Testis (tissue), 3 donors: ENCODE data around the gene GUK1. TPM values are rescaled to one million over a fixed set of nuclear protein-coding genes. Genes with fewer than 3 reads are reported as not detected.

ENCODE experiments used
- DNase-seq: peaks from one replicate; pipeline ENCODE4 v3.0.0-alpha.2; 2019
- H3K27ac ChIP-seq, 2 donors: fragments of 200-600 bp; sonication (generic); one replicate each; pipeline ENCODE4 v1.5.1; 2019
- H3K27me3 ChIP-seq: fragments of 200-600 bp; sonication (generic); one replicate; pipeline ENCODE4 v1.5.1; 2019
- H3K36me3 ChIP-seq: fragments of 200-600 bp; sonication (generic); one replicate; pipeline ENCODE4 v1.5.1; 2017; ENCODE audit warnings: low read depth; ENCODE audit errors: missing control alignments
- H3K4me1 ChIP-seq: fragments of 200-600 bp; sonication (generic); one replicate; pipeline ENCODE4 v1.5.1; 2019
- H3K4me3 ChIP-seq, 2 donors: fragments of 200-600 bp; sonication (generic); one replicate each; pipeline ENCODE4 v1.5.1; 2017 to 2019
- H3K9me3 ChIP-seq: fragments of 200-600 bp; sonication (generic); one replicate; pipeline ENCODE4 v1.5.1; 2017
- CTCF ChIP-seq, 3 experiments: fragments of 450-650 bp in 2 of 3; fragments of 200-600 bp in 1 of 3; sonication (generic) in 1 of 3; IDR thresholded peaks; one replicate each; pipeline ENCODE4 v1.5.1; 2016 to 2019; ENCODE audit warnings: antibody characterized with exemption in 3 of 3, mild to moderate bottlenecking in 2 of 3, moderate library complexity in 1 of 3
- POLR2A ChIP-seq: fragments of 450-650 bp; IDR thresholded peaks from one replicate; pipeline ENCODE4 v1.6.1; 2017; ENCODE audit warnings: antibody characterized with exemption, mild to moderate bottlenecking, moderate library complexity
- WGBS, 2 donors: methylation state at CpG; one replicate each; pipeline ENCODE4 v1.1.5; 2018; 5-methylcytosine and 5-hydroxymethylcytosine counted together
- intact Hi-C: fragments of 100-400 bp; cut with DNase I; formaldehyde crosslinking; loops from one replicate; pipeline ENCODE4 v1.15.1; 2023; ENCODE audit warnings: low total_unique reads
- polyA plus RNA-seq: library from polyadenylated mRNA; stranded (reverse); fragments of 350-450 nt; fragmentation: Illumina TruSeq; extraction: RNeasy Lipid Tissue Mini Kit (QIAGEN cat#74804); gene quantifications from one replicate; pipeline ENCODE4 v1.2.3, GENCODE V29; 2014; ENCODE audit warnings: low read depth, low replicate concordance; ENCODE audit not compliant: insufficient read depth
- total RNA-seq, 2 donors: library from RNA; depleted of rRNA; stranded (reverse); fragments of >200 nt; gene quantifications; one replicate each; pipeline ENCODE4 v1.2.3, GENCODE V29; 2016

Gene GUK1
- total and polyA plus RNA-seq, 3 donors from 2014 or later = 236 to 343 (median 298) TPM

- Histone ChIP-seq H3K36me3 (no peaks in the 10 kb centered on the region), H3K27me3 (no peaks in the 10 kb centered on the region), H3K9me3 (no peaks in the 10 kb centered on the region), H3K4me3 (no peak overlapping the region), H3K4me1 (peaks cover 16% of the 10 kb centered on the region), H3K27ac (peak overlapping the region; percentile 16 to 100)
- DNase-seq = no peak
- TF ChIP-seq POLR2A (no peak), CTCF (IDR thresholded peaks at IDR 0.05) (no peak)
- WGBS, 2 donors = 86 to 87% methylated on average over 10 of the region's 10 CpGs
- intact Hi-C loops = no loop called here
Observed at GRCh38 chr1:228163776-228164519, 23.9 kb downstream of the GUK1 start.

GRCh38 chr1:228164561-228165371 is 24.7 kb downstream of the GUK1 start:
- no peak for TF ChIP-seq POLR2A
- no peak for TF ChIP-seq CTCF (IDR thresholded peaks at IDR 0.05)
- DNase-seq = no peak
- H3K27ac ChIP-seq = peak overlapping the region; percentile 99 to 100
- peaks cover 16% of the 10 kb centered on the region for H3K4me1 ChIP-seq
- 37 to 42% methylated on average over 20 of the region's 20 CpGs for WGBS, 2 donors
- peak overlapping the region; percentile 83 to 94 for H3K4me3 ChIP-seq
- no peaks in the 10 kb centered on the region for H3K9me3 ChIP-seq
- H3K27me3 ChIP-seq = no peaks in the 10 kb centered on the region
- H3K36me3 ChIP-seq = no peaks in the 10 kb centered on the region
- intact Hi-C loops = no loop called here

- 0 to 1% methylated on average over 11 to 79 of the region's 93 CpGs for WGBS, 2 donors
- TF ChIP-seq CTCF (IDR thresholded peaks at IDR 0.05) (peak; percentile 94 to 100 (median 99)), POLR2A (peak; percentile 46)
- peak within 1 kb of the TSS; percentile 99 to 100 for H3K27ac ChIP-seq
- H3K27me3 ChIP-seq = no peaks in the 10 kb centered on the region
- H3K4me1 ChIP-seq = peaks cover 16% of the 10 kb centered on the region
- no peaks in the 10 kb centered on the region for H3K9me3 ChIP-seq
- H3K36me3 ChIP-seq = no peaks in the 10 kb centered on the region
- peak; percentile 99 for DNase-seq
- H3K4me3 ChIP-seq = peak within 1 kb of the TSS; percentile 83 to 94
- intact Hi-C loops = no loop called here
Observed at GRCh38 chr1:228165372-228166169, 25.5 kb downstream of the GUK1 start, which contains the start of gene IBA57. TSS of gene IBA57 (plus strand) at chr1:228165804. CDS start at chr1:228165817, 13 bp downstream.

GRCh38 chr1:228166170-228166936 is 26.3 kb downstream of the GUK1 start:
- Histone ChIP-seq H3K36me3 (no peaks in the 10 kb centered on the region), H3K4me3 (peak overlapping the region; percentile 83 to 94), H3K9me3 (no peaks in the 10 kb centered on the region), H3K27me3 (no peaks in the 10 kb centered on the region), H3K27ac (peak overlapping the region; percentile 99 to 100), H3K4me1 (peaks cover 16% of the 10 kb centered on the region)
- TF ChIP-seq CTCF (IDR thresholded peaks at IDR 0.05) = peak in 1 of 3 experiments; percentile 38
- no peak for TF ChIP-seq POLR2A
- WGBS, 2 donors = 14 to 24% methylated on average over 15 to 25 of the region's 26 CpGs
- intact Hi-C loops = no loop called here
- DNase-seq = peak; percentile 78
